Neural progenitor cell (in vitro differentiated cells): ENCODE data around the gene RERE.

Source experiments
- CTCF ChIP-seq: fragments of 200-600 bp; sonication (generic); IDR thresholded peaks from 2 replicates; pipeline ENCODE4 v1.5.1; 2017; ENCODE audit warnings: antibody characterized with exemption, mild to moderate bottlenecking
- EZH2 ChIP-seq: fragments of 200-600 bp; sonication (generic); IDR thresholded peaks from 2 replicates; pipeline ENCODE4 v1.6.1; 2017; ENCODE audit warnings: antibody characterized with exemption, mild to moderate bottlenecking, moderate library complexity
- EZH2phosphoT487 ChIP-seq: fragments of 200-600 bp; sonication (generic); IDR thresholded peaks from 2 replicates; pipeline ENCODE4 v1.6.1; 2017; ENCODE audit warnings: antibody characterized with exemption

- TF ChIP-seq CTCF: no peak
- no peak for TF ChIP-seq EZH2
- TF ChIP-seq EZH2phosphoT487: no peak
These were observed 409.8 kb downstream of the RERE start for GRCh38 chr1:8407652-8408051.
